Stimulated activated CD4-positive, alpha-beta T cell treated with anti-CD3 and anti-CD28 coated beads, Interleukin-2, amount 100 ng/mL, for 48 hours (primary cell): ENCODE measurements around the gene SFTPB.

ENCODE experiments used
- DNase-seq, 2 donors: peaks; one replicate each; pipeline ENCODE4 v3.0.0-alpha.2; 2020

SFTPB gene

DNA sequence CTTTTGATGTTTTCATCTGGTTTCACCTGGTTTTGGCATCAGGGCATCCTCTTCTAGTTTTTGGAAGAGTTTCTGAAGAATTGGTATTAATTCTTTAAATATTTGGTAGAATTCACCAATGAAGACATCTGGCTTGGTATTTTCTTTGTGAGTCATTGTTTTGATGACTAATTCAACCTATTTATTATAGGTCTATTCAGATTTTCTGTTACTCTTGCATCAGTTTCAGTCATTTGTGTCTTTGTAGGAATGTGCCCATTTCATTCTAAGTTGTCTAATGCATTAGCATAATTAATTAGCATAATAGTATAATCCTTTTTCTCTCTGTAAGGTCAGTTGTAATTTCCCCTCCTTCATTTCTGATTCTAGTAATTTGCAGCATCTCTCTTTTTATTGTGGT, 34.2 kb upstream of the SFTPB start:
- no peak for DNase-seq

DNA sequence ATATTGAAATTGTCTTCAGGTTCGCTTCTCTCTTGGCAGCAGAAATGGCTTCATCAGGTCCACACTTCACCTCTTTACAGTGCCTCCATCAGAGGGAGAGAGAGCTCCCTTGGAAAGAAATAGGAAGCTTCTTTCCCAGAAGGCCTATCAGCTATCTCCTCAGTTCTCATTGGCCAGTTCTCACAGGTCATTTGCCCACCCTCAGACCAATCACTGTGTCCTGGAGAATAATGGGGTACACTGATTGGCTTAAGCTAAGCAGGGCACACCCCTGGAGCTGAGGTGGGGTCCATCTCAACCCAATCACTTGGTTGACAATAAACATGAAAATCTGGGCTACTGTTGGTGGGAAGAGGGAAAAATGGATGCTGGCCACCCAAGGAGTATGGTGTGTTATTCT, 31.3 kb upstream of the SFTPB start:
- no peak for DNase-seq

DNA sequence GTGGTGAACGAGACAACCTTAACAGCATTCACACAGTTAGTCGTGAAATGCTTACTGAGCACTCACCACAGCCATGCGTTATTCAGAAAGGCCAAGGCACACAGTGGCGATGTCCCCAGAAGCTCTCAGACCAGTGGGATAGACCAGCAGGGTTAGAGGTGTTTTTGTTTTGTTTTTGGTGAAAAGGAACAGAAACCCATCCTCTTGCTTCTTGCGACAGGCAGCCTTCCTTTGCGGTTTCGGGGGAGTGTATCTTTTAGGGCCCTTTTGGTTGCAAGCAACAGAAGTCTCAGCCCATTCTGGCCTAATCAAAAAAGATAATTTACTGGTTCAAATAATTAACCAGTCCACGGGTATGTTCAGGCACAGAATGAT, 30.9 kb upstream of the SFTPB start:
- no peak for DNase-seq

DNA sequence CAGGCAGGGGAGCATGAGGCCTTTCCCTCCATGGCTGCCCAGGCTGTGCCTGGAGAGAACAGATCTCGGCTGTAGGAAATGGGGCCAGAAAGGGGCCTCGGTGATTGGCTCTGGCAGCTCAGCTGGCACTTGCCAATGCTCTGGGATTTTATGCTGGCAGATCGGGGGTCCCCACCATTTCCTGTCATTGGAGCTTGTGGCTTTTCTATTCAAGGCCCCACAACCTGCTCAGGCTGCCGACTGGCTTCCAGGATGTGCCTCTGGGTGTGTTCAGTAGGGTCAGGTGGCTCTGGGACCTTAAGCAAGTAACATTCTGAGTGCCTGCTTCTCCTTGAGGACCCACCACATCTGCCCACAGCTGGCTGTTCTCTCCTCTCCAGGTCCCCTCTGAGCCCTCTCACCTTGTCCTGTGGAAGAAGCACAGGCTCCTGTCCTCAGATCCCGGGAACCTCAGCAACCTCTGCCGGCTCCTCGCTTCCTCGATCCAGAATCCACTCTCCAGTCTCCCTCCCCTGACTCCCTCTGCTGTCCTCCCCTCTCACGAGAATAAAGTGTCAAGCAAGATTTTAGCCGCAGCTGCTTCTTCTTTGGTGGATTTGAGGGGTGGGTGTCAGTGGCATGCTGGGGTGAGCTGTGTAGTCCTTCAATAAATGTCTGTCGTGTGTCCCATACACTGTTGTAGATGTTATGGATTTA, 30.3 kb upstream of the SFTPB start:
- DNase-seq, result no peak

DNA sequence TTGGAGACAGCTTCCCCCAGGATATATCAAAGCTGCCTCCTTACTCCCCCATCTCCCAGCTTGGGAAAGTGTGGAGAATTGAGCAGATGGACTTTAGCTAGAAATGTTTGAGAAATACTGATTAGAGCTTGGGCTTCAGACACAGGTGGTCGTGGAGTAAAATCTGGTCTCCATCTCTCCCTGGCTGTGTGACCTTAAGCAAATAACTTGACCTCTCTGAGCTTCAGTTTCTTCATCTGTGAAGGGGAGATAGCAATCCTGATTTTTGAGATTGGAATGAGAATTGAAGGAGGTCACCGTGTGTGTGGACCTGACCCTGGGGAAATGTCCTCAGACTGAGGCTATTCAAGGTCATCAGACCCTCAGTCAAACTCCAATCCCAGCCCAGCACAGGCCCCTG, 29.7 kb upstream of the SFTPB start:
- no peak for DNase-seq

DNA sequence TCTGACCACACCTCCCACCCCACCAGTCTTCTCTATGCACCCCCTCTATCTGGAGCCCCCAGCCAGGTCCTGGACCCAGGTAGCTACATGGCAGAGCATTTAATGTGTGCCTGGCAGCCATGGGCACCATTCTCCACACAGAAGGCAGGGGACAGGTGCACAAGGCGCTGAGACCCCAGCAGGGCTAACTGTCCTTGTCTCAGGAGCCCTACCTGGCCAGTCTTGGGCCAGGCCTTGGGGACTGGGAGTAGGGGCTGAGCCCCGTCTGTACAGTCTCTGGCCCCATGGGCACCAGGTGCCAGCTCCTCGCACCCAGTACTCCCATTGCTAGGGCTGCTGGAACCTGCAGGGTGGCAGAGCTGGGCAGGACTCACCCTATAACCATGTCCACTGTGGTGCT, 29.1 kb upstream of the SFTPB start:
- DNase-seq, result no peak

DNA sequence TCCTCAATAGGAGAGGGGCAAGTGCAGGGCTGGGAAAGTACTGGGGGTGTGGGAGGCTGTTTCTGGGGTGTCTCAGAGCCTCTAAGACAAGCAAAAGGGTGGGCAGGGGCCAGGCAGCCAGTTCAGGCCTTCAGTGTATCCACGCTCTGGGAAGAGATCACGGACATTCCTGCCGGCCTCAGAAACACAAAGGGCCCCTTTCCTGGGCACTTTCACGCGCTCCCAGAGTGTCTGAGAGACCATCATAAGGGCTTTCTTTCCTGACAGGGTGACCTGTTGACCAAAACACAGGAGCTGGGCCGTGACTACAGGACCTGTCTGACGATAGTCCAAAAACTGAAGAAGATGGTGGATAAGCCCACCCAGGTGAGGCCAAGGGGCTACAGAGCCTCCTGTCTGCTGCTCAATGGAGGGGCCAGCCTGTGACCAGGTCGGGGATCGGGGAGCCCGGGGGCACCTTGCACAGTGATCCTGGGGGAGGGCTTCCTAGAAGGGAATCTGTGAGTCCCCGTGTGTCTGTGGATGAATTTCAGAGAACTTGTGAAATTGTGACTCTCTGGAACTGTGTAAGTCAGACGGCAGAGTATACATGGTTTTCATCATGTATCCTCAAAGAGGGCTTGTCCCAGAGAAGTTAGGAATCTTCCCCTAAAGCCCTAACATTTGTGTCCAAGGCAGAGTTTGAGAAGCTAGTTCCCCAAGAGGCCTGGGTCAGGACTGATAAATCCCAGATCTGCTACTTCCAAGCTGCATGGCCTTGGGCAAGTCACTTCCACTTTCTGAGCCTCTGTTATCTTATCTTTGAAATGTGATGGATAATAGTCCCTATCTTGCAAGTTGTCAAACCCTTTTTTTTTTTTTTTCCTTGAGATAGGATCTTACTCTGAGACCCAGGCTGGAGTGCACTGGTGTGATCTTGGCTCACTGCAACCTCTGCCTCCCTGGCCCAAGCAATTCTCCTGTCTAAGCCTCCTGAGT, 28.0 kb upstream of the SFTPB start:
- DNase-seq, result no peak

DNA sequence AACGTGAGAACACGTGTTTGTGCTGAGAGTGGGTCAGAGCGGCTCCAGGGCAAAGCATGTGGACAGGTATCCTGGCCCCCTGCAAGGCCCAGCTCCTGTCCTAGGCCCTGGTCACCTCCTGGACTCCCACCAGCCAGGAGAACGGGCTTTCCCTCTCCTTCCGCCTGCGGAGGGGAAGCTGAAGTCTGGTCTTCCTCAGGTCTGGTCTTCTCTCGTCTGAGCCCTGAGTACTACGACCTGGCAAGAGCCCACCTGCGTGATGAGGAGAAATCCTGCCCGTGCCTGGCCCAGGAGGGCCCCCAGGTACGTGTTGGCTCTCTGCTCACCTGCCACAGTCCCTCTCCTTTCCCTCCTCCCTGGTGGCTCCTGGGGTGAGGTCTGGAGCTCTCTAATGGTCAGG, 27.1 kb upstream of the SFTPB start:
- DNase-seq, result no peak

DNA sequence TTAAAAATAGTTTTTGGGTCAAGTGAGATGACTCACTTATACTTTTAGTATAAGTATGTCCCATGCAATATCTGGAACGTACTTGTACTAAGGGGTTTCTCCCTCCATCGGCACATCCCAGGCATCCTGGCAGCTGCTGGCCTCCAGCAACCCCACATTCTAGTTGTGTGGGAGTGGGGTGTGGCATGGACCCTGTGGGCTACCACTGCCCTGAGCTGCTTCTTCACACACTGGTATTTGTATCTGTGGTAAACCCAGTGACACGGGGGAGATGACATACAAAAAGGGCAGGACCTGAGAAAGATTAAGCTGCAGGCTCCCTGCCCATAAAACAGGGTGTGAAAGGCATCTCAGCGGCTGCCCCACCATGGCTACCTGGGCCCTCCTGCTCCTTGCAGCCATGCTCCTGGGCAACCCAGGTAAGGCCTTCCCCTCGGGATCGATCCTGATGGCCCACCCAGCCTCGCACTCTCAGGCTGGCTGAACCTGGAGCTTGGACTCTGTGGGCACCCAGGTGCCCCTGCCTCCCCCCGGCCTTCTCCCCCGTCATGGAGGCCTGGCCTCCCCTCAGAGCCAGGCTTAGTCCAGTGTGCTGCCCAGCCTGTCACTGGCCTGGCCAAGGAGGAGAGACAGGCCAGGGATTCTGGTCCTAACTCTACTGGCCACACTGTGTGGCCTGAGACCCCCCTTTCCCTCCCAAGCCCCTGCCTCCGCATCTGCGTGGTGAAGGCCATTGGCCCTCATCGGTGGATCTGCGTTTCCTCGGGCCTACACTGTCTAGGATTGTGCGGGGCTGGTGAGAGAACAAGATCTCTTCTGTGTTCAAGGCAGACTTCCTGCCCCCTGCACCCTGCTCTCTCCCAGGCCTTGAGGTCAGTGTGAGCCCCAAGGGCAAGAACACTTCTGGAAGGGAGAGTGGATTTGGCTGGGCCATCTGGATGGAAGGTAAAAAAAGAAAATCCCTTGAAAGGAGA, 26.3 kb upstream of the SFTPB start, which contains the start of gene GNLY:
TSS of gene GNLY (plus strand) at position 307 of the 974 bp plus-strand sequence. CDS start at position 368, 61 bp downstream.
- DNase-seq, result no peak

DNA sequence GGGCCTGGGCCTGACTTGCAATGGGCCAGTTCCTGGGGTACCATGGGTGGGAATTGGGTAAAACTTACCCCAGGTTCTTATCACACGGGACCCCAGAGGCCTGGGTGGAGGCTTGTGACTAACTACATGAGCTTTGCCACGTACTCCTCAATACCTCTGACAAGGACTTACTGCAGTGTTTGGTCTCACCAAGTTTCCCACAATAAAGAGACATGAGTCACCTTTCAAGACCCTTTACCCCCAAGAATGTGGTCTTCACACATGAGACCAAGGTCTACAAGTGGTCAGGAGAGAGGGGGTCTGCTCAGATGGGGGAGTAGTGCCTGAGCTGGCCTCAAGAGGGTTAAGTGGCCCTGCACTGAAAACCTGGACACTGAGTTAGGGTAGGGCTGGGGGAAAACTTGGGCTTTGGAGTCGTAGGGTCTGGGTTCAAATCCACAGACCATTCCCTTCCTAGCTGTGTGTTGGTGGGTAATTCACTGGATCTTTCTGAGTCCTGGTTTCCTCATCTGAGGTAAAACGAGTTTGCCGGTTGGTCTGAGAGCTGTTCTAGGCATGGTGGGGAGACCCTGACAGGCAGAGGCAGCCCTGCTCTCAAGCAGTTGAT, 24.1 kb upstream of the SFTPB start:
- no peak for DNase-seq

DNA sequence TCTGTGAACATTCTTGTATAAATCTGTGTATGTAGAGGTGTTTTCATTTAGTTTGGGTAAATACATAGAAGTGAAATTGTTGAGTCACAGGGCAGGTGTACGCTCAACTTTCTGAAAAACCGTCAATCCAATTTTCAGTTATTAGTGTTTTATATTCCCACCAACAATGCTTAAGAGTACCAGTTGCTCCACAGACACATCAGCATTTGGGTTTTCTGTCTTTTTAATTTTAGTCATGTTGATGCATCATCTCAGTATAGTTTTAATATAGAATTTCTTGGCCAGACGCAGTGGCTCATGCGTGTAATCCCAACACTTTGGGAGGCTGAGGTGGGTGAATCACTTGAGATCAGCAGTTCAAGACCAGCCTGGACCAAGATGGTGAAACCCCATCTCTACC, 22.9 kb upstream of the SFTPB start:
- DNase-seq, result no peak

DNA sequence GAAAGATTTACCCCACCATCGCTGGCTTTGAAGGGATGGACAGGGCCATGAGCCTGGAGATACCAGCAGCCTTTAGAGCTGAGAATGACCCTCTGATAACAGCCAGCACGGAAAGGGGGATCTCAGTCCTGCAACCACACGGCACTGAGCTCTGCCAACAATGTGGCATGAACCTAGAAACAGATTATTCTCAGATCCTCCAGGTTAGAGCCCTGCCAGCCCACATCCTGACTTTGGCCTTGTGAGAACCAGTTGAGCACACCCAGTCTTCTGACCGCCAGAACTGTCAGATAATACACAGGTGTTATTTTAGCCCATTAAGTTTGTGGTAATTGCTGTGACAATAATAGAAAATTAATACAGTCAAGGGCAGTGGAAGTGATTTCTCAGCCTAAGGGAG, 16.8 kb upstream of the SFTPB start:
- no peak for DNase-seq

DNA sequence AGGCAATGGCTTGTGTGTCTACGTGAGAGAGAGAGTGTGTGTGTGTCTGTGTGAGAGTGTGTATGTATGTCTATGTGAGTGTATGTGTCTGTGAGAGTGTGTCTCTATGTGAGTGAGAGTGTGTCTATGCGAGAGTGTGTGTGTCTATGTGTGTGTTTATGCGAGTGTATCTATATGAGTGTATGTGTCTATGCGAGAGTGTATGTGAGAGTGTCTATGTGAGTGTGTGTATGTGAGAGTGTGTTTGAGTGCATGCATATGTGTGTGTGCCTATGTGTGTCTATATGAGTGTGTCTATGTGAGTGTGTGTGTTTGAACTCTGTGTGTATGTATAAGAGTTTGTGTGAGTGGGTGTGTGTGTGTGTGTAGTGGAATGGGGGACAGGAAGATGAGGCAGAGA, 16.4 kb upstream of the SFTPB start:
- no peak for DNase-seq

DNA sequence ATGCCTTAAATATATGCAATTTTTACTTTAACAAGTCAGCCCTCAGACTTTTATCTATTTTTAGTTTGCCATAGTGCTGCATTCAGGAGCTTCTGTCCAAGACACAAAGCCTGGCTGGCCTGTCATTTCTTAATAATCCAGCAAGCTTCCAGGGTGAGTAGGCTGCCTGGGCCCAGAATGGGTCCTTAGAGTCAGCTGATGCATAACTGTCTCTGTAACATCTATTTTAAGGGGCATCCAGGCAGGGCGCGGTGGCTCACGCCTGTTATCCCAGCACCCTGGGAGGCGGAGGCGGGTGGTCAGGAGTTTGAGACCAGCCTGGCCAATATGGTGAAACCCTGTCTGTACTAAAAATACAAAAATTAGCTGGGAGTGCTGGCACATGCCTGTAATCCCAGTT, 14.4 kb upstream of the SFTPB start:
- no peak for DNase-seq

DNA sequence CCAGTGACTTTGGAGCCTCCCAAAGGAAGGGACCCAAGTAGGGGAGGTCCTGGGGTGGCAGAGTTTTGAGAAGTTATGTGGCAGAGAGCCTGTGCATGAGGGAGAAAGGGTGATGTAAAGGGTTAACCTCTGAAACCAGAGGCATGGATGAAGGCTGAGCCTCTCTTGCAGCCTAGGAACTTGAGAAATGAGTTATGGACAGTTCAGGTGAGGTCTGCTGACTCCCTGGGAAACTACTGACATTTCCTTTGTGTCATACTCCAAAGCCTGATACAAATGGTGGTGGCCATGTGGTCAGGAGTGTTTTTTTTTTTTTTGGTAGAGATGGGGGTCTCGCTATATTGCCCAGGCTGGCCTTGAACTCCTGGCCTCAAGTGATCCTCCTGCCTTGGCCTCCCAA, 13.8 kb upstream of the SFTPB start:
- DNase-seq, result no peak

DNA sequence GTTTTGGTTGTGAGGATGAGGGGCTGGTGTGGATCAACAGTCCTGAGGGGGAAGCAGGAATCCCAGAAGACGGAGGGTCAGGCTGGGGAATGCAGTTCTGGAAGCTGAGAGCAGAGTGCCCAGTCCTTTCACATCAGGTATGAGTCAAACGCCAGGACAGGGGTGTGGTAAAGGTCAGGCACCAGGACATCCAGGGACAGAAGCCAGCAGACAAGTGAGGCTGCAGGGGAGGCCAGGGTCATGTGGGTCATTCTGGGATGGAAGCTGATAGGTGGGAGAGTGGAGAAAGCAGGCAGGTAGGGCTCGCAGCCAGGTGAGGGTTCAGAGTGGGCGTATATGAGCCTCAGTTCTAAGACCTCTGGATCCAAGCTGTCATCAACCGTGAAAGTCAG, 13.4 kb upstream of the SFTPB start:
- DNase-seq, result no peak

DNA sequence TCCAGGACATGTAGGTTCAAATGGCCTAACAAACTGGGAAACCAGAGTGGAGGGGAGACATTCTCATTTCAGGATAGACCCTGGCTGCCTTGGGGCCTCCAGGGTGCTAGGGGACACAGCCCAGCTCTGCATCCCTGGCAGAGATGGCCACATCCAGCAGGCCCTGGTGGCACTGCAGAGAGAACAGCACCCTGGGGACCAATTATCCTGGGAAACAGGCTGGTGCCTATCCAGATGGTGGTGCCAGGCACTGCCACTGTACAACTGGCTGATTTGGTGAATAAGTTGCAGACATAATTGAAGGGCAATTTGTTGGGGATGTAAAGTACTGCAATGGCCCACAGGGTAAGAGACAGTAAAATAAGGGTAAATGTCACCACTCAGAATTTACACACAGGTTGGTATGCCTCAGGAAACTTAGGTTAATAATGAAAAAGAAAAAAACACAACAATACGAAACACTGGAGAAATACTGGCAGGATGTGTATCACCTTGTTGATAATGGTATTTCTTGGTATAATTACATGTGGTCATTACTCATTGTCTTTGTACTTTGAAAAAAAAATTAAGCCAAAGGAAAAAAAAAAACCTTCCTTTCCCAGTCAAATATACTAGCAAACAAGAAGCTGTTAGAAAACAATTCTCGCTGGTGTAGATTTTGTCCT, 12.8 kb upstream of the SFTPB start:
- DNase-seq, result no peak

DNA sequence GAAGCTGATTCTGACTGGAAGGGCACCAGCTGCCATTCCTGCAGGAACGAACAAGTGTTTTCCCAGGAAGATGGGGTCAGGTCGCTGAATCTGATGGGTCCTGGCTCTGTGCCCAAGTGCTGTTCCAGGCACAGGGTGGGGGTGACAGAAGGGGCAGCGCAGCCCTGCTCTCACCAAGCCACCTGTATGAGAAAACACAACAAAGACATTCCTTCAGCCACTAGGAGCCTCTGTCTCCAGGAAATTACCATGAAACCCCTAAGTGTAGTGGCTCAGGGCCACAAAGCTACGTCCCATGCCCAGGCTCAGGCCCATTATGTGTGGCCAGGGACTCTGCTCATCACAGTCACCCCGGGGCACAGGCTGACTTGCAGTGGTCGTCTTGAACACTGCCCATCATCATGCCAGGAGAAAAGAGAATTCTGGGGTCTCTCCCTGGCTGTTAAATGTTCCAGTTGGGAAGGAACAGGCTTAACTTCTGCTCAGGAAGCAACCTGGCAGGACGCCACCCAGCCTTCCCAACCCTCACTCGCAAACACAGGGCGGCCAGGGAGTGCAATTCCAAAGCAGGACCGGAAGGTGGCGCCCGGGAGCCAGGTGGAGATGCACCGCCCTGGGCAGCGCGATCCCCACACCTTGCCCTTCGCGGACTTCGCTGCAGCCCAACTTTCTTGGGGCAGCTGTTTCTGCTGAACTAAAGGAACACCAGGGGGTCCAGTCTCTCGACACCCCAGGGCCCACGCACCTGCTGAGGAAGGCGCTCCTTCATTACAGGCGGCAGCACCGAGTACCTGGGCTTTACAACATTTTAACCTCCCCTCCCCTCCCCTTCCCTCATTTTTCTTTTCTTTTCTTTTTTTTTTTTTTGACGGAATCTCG, 11.0 kb upstream of the SFTPB start:
- DNase-seq, result peak; percentile 84 to 85

DNA sequence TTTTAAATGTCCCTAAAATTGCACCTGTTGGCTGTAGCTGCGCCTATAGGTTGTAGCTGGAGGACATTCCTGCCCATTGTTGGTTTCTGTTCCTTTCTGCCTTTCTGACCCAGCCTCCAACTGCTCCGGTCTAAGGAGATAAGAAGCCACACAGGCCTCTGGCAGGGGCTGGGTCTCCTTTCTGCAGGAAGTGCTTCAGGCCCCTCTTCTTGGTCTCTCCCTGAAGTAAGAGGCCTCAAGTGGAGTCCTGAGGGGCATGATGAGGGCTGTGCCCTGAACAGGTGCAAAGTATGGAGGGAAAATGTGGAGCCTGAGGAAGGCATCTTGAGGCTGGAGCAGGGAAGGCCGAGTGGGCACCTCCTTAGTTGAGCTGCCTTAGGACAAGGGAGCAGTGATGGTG, 10.4 kb upstream of the SFTPB start:
- DNase-seq, result no peak

DNA sequence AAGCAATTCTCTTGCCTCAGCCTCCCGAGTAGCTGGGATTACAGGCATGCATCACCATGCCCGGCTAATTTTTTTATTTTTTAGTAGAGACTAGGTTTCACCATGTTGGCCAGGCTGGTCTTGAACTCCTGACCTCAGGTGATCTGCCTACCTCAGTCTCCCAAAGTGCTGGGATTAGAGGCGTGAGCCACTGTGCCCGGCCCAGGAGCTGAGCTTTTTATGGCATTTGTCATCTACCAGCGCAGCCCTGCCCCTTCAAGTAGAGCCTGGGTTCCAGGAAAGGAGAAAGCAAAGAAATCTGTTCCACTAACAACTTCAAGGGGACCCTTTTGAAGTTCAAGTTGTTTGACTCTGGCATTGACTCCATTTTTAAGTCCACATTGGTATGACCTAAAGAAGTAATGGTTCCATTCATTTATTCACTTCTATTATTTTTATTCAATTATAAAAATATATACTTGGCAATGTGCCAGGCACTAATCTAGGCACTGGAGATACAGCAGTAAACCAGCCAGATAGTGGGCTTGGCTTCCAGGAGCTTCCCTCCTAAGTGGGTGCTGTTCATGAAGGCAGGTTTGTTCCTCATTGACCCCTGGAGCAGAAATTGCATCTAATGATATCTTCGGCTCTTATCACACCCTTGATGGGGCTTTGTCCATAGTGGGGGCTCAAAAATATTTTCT, 8.0 kb upstream of the SFTPB start:
- no peak for DNase-seq
